HK-2 (cell line): ENCODE results near the gene CHERP.
"Not testable (repeated sequence)": the region's sequence is repeated elsewhere in the genome, so short reads cannot be mapped to it uniquely, and the experiment has no call there.

Experiments
- DNase-seq: peaks from one replicate; pipeline ENCODE4 v3.0.0-alpha.2; 2018; ENCODE audit not compliant: unreplicated experiment

CHERP gene

GRCh38 chr19:16520074-16520973 lies 21.9 kb downstream of the CHERP start:
- DNase-seq, result no peak

- DNase-seq, result no peak
These were observed 23.0 kb downstream of the CHERP start for GRCh38 chr19:16519230-16519687.

- DNase-seq, result no peak
These were observed 23.6 kb downstream of the CHERP start for GRCh38 chr19:16518483-16519229.

- no peak for DNase-seq
These were observed 24.2 kb downstream of the CHERP start for GRCh38 chr19:16518061-16518460.

GRCh38 chr19:16516923-16517610 lies 25.2 kb downstream of the CHERP start:
- DNase-seq, result no peak

GRCh38 chr19:16516381-16516780 lies 25.9 kb downstream of the CHERP start:
- DNase-seq, result no peak

- DNase-seq, result no peak
These were observed 27.7 kb downstream of the CHERP start for GRCh38 chr19:16514383-16515019.

GRCh38 chr19:16512611-16513010 lies 29.6 kb downstream of the CHERP start:
- not testable (repeated sequence) for DNase-seq

GRCh38 chr19:16509141-16510061 lies 32.8 kb downstream of the CHERP start:
- DNase-seq, result no peak

GRCh38 chr19:16508546-16508945 lies 33.7 kb downstream of the CHERP start:
- DNase-seq, result no peak

GRCh38 chr19:16506961-16507360 lies 35.3 kb downstream of the CHERP start:
- no peak for DNase-seq

- DNase-seq, result not testable (repeated sequence)
These were observed 36.1 kb downstream of the CHERP start for GRCh38 chr19:16506161-16506560.

GRCh38 chr19:16504271-16504670 lies 38.0 kb downstream of the CHERP start:
- DNase-seq, result no peak

- no peak for DNase-seq
These were observed 44.4 kb downstream of the CHERP start for GRCh38 chr19:16497837-16498236.

- no peak for DNase-seq
These were observed 45.2 kb downstream of the CHERP start for GRCh38 chr19:16497042-16497441.

GRCh38 chr19:16496613-16496983 lies 45.6 kb downstream of the CHERP start:
- DNase-seq, result peak; percentile 50

- DNase-seq, result peak; percentile 99
These were observed 46.1 kb downstream of the CHERP start, which contains the start of the genes C19orf44 and CALR3 for GRCh38 chr19:16495982-16496612. TSS of gene C19orf44 (plus strand) at chr19:16496394. CDS start at chr19:16500793, 4,399 bp downstream. TSS of gene CALR3 (minus strand) at chr19:16496167. CDS start at chr19:16496129, 38 bp downstream.

GRCh38 chr19:16486476-16486875 lies 55.8 kb downstream of the CHERP start:
- not testable (repeated sequence) for DNase-seq

- no peak for DNase-seq
These were observed 59.5 kb downstream of the CHERP start for GRCh38 chr19:16482745-16483144.

GRCh38 chr19:16477311-16477710 lies 64.9 kb downstream of the CHERP start:
- DNase-seq, result no peak
